GM12865 (cell line): ENCODE data around the gene MAPK8IP1.
"Not testable (repeated sequence)": the region's sequence is repeated elsewhere in the genome, so short reads cannot be mapped to it uniquely, and the experiment has no call there.

Source experiments
- DNase-seq: peaks from one replicate; pipeline ENCODE4 v3.0.0; 2010; ENCODE audit warnings: low read depth
- H3K4me3 ChIP-seq: 2 replicates; pipeline ENCODE4 v1.5.1; 2011; ENCODE audit warnings: mild to moderate bottlenecking, low read depth, low read length, control low read depth
- TF ChIP-seq, protein P1 (sequence below): IDR thresholded peaks from 2 replicates; pipeline ENCODE4 v1.5.1; 2011; ENCODE audit warnings: low read length, control low read depth, low read depth, inconsistent platforms; ENCODE audit not compliant: insufficient read depth; ENCODE audit errors: missing control alignments

The MAPK8IP1 gene

DNA sequence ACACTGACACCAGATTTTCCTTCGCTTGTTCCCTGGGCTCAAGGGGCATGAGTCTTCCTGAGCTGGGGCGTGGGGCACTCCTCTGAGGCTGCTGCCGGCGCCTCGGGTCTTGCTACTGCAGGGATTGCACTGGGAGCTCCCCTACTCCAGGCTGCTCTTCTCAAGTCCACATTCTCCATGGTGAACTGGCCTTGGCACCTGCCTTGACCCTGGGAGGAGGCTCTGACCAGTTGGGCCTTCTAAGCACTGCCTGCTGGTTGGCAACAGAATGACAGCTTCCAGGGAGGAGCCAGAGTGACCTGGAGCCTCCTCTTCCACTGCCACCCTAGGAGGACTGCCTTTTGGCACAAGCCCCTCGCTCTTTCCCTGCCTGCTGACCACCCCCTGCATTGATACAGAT, 12.1 kb downstream of the MAPK8IP1 start:
- no peak for DNase-seq
- TF ChIP-seq, protein P1, sequence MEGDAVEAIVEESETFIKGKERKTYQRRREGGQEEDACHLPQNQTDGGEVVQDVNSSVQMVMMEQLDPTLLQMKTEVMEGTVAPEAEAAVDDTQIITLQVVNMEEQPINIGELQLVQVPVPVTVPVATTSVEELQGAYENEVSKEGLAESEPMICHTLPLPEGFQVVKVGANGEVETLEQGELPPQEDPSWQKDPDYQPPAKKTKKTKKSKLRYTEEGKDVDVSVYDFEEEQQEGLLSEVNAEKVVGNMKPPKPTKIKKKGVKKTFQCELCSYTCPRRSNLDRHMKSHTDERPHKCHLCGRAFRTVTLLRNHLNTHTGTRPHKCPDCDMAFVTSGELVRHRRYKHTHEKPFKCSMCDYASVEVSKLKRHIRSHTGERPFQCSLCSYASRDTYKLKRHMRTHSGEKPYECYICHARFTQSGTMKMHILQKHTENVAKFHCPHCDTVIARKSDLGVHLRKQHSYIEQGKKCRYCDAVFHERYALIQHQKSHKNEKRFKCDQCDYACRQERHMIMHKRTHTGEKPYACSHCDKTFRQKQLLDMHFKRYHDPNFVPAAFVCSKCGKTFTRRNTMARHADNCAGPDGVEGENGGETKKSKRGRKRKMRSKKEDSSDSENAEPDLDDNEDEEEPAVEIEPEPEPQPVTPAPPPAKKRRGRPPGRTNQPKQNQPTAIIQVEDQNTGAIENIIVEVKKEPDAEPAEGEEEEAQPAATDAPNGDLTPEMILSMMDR: no peak

DNA sequence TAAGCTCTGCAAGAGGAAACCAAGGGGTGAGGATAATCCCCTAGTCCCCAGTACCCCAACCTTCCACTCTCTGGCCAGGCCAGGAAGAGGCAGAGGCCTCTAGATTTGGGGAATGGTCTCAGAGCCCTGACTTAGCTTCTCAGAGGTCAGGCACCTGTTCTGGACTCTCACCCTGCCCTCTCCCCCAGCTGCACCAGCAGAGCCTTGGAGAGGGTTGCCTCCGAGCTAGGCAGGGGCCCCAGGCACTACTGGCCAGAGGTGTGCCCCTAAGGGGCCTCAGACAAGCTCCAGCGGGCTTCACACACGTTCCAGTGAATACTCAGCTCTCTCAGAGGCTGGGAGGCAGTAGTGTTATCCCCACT, 13.6 kb downstream of the MAPK8IP1 start:
- no peak for DNase-seq
- no peak overlapping the region for H3K4me3 ChIP-seq
- TF ChIP-seq, protein P1: no peak

More for the DNA sequence above, 12.1 kb downstream of the MAPK8IP1 start:
- H3K4me3 ChIP-seq: no peak overlapping the region

DNA sequence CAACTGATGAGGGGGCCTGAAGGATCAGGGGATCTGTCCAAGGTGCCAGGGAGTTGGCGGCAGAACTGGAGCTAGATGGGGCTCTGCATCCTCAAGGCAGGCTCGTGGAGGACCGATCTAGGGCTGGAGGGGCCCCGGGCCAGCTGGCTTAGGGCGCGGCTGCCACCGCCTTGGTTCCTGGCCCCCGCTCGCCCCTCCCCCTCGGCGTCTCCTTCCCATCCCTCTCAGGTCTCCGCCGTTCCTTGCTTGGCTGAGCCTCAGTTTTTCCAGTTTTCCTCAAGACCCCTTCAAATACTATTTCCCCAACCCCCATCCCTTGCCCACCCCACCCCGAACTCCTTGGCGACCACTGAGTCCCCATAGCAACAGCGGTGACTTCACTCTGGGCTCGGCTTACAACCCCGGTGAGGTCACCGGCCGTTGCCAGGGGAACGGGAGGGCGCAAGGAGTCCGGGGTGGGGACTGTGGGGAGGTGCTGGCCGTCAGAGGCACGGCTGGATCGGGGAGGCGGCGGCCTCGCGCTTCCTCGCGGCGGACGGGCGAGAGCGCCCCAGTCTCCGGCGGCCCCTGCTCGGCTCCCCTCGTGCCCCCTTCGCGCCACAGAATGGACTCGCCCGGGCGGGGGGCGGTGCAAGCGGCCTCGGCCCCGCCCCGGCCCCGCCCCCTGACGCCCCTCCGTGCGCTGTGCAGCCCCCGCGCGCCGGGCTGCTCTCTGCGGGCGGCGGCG, 14.2 kb downstream of the MAPK8IP1 start:
- TF ChIP-seq, protein P1: no peak
- H3K4me3 ChIP-seq: no peak overlapping the region
- peak; percentile 56 for DNase-seq

DNA sequence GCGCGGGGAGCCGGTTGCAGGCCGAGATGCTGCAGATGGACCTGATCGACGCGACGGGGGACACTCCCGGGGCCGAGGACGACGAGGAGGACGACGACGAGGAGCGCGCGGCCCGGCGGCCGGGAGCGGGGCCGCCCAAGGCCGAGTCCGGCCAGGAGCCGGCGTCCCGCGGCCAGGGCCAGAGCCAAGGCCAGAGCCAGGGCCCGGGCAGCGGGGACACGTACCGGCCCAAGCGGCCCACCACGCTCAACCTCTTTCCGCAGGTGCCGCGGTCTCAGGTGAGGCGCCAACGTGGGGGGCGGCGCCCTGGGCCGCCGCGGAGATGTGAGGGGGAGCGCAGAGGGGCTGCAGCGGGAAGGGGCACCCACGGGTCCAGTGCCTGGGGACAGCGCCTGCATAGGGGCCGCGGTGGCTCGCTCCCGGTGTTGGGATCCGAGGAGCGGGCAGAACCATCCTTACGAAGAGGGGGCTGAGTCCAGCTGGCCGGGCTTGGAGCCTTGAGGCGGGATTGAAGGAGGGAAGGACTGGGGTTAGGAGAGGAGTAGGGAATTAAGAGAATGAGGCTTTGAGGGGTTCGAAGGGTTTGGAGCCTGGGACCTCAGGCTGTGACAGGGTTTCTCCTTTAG, 14.8 kb downstream of the MAPK8IP1 start:
- H3K4me3 ChIP-seq, DNase-seq: not testable (repeated sequence)

DNA sequence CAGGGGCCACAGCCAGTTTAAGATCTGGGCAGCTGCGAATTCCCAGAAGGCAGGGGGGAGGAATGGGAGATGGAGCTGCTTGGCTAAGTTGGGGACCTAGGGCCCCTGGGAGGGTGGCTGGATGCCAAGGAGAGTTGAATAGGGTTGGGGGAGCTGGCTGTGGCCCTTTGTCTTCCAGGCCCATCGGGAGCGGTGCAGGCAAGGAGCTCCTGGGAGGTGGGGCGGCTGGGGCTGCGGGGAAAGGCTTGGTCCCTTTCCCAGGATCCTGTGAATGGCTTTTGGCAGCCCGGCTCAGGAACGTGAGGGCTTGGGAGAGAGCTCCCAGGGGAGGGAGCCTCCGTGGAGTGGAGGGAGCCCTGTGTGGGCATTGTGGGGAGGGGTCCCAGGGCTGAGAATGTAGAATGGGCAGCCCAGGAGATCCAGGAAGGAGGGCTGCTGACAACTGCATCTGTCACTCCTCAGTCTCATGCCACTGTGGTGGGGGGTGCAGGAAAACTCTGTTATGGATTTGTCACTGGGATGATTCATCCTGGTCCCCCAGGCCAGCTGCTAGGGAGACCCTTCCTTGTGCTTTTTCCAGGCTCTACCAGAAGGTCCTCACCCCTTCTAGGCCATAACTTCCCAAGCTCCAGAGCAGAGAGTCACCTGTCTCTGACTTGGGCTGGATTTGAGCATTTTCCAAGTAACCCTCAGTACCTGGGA, 15.6 kb downstream of the MAPK8IP1 start:
- no peak for DNase-seq
- TF ChIP-seq, protein P1: no peak
- no peak overlapping the region for H3K4me3 ChIP-seq

DNA sequence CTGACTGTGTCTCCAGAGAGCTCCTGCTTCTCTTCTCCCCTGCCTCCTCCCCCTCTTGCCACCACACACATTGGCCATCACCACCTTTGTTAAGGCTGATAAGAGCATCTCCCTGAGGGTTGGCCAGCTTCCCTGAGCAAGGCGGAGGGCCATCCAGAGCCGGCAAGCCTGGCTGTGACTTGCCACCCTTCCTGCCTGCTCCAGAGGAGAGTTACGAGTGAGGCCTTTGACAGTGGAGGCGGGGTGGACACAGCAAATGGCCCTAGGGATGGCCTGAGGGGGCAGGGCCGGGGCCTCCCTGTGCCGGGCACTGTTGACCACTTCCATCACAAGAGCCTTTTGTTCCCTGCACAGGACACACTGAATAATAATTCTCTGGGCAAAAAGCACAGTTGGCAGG, 16.2 kb downstream of the MAPK8IP1 start:
- TF ChIP-seq, protein P1: no peak
- no peak overlapping the region for H3K4me3 ChIP-seq
- no peak for DNase-seq
